ENCODE measurements around the gene RAB6D. TPM values are rescaled to one million over a fixed set of nuclear protein-coding genes. Genes with fewer than 3 reads are reported as not detected.
"Not testable (repeated sequence)": the region's sequence is repeated elsewhere in the genome, so short reads cannot be mapped to it uniquely, and the experiment has no call there.

RAB6D gene
- total RNA-seq, 1 experiment from 2014 or later: not detected

- H3K4me1 ChIP-seq (ENCODE audit: low read length); H3K79me2 ChIP-seq (ENCODE audit: low read length); H3K4me2 ChIP-seq (ENCODE audit: low read depth, low read length, poor library complexity, severe bottlenecking); H3K27ac ChIP-seq (ENCODE audit: low read length); H3K4me3 ChIP-seq (ENCODE audit: low read length); H3K9me3 ChIP-seq (ENCODE audit: low read length); H2AFZ ChIP-seq (ENCODE audit: low read length); H4K20me1 ChIP-seq (ENCODE audit: insufficient read depth, low read depth, low read length); H3K36me3 ChIP-seq (ENCODE audit: insufficient read depth, low read length); H3K9ac ChIP-seq (ENCODE audit: low read length); H3K9me2 ChIP-seq (replicated peaks; ENCODE audit: insufficient read depth, low read length); DNase-seq; H3K27me3 ChIP-seq (ENCODE audit: low read length): not testable (repeated sequence)
Observed at GRCh38 chr2:131353167-131353697, 10.7 kb downstream of the RAB6D start.

GRCh38 chr2:131349021-131349420, 14.9 kb downstream of the RAB6D start:
- no peaks in the 10 kb centered on the region for H3K79me2 ChIP-seq (ENCODE audit: low read length)
- H3K27ac ChIP-seq (ENCODE audit: low read length): no peak overlapping the region
- H3K4me1 ChIP-seq (ENCODE audit: low read length): no peaks in the 10 kb centered on the region
- no peak overlapping the region for H2AFZ ChIP-seq (ENCODE audit: low read length)
- H3K4me2 ChIP-seq (ENCODE audit: low read depth, low read length, poor library complexity, severe bottlenecking): no peak overlapping the region
- H3K36me3 ChIP-seq (ENCODE audit: insufficient read depth, low read length): no peaks in the 10 kb centered on the region
- no peaks in the 10 kb centered on the region for H4K20me1 ChIP-seq (ENCODE audit: insufficient read depth, low read depth, low read length)
- no peaks in the 10 kb centered on the region for H3K9me2 ChIP-seq (replicated peaks; ENCODE audit: insufficient read depth, low read length)
- no peak for DNase-seq
- no peak overlapping the region for H3K9ac ChIP-seq (ENCODE audit: low read length)
- H3K9me3 ChIP-seq (ENCODE audit: low read length): no peaks in the 10 kb centered on the region
- H3K27me3 ChIP-seq (ENCODE audit: low read length): no peaks in the 10 kb centered on the region
- H3K4me3 ChIP-seq (ENCODE audit: low read length): no peak overlapping the region

GRCh38 chr2:131347035-131347434, 16.9 kb downstream of the RAB6D start:
- not testable (repeated sequence) for H3K4me2 ChIP-seq (ENCODE audit: low read depth, low read length, poor library complexity, severe bottlenecking); DNase-seq; H3K36me3 ChIP-seq (ENCODE audit: insufficient read depth, low read length)

GRCh38 chr2:131339307-131339706, 24.7 kb downstream of the RAB6D start:
- not testable (repeated sequence) for H3K9me2 ChIP-seq (replicated peaks; ENCODE audit: insufficient read depth, low read length); H3K9ac ChIP-seq (ENCODE audit: low read length); H3K4me1 ChIP-seq (ENCODE audit: low read length); H3K27ac ChIP-seq (ENCODE audit: low read length); H4K20me1 ChIP-seq (ENCODE audit: insufficient read depth, low read depth, low read length); H3K9me3 ChIP-seq (ENCODE audit: low read length); H3K79me2 ChIP-seq (ENCODE audit: low read length); H3K36me3 ChIP-seq (ENCODE audit: insufficient read depth, low read length); H3K4me3 ChIP-seq (ENCODE audit: low read length); H2AFZ ChIP-seq (ENCODE audit: low read length); H3K4me2 ChIP-seq (ENCODE audit: low read depth, low read length, poor library complexity, severe bottlenecking); H3K27me3 ChIP-seq (ENCODE audit: low read length); DNase-seq

More at GRCh38 chr2:131347035-131347434, 16.9 kb downstream of the RAB6D start:
- H3K9me3 ChIP-seq (ENCODE audit: low read length); H3K27ac ChIP-seq (ENCODE audit: low read length); H3K9ac ChIP-seq (ENCODE audit: low read length); H3K79me2 ChIP-seq (ENCODE audit: low read length); H3K27me3 ChIP-seq (ENCODE audit: low read length); H2AFZ ChIP-seq (ENCODE audit: low read length); H3K4me1 ChIP-seq (ENCODE audit: low read length); H3K4me3 ChIP-seq (ENCODE audit: low read length); H4K20me1 ChIP-seq (ENCODE audit: insufficient read depth, low read depth, low read length); H3K9me2 ChIP-seq (replicated peaks; ENCODE audit: insufficient read depth, low read length): not testable (repeated sequence)

GRCh38 chr2:131335319-131335718, 28.6 kb downstream of the RAB6D start:
- H3K4me1 ChIP-seq (ENCODE audit: low read length); H2AFZ ChIP-seq (ENCODE audit: low read length); H3K4me2 ChIP-seq (ENCODE audit: low read depth, low read length, poor library complexity, severe bottlenecking); H4K20me1 ChIP-seq (ENCODE audit: insufficient read depth, low read depth, low read length); H3K9me3 ChIP-seq (ENCODE audit: low read length); H3K27ac ChIP-seq (ENCODE audit: low read length); H3K9me2 ChIP-seq (replicated peaks; ENCODE audit: insufficient read depth, low read length); H3K9ac ChIP-seq (ENCODE audit: low read length); H3K27me3 ChIP-seq (ENCODE audit: low read length); H3K36me3 ChIP-seq (ENCODE audit: insufficient read depth, low read length); H3K4me3 ChIP-seq (ENCODE audit: low read length); H3K79me2 ChIP-seq (ENCODE audit: low read length): not testable (repeated sequence)
- DNase-seq: peak; percentile 85

- H3K9me3 ChIP-seq (ENCODE audit: low read length); H3K4me2 ChIP-seq (ENCODE audit: low read depth, low read length, poor library complexity, severe bottlenecking); H3K79me2 ChIP-seq (ENCODE audit: low read length); H3K27ac ChIP-seq (ENCODE audit: low read length); H2AFZ ChIP-seq (ENCODE audit: low read length); H3K36me3 ChIP-seq (ENCODE audit: insufficient read depth, low read length); H3K9me2 ChIP-seq (replicated peaks; ENCODE audit: insufficient read depth, low read length); H3K4me1 ChIP-seq (ENCODE audit: low read length); H4K20me1 ChIP-seq (ENCODE audit: insufficient read depth, low read depth, low read length); H3K9ac ChIP-seq (ENCODE audit: low read length); H3K27me3 ChIP-seq (ENCODE audit: low read length); H3K4me3 ChIP-seq (ENCODE audit: low read length); DNase-seq: not testable (repeated sequence)
Observed at GRCh38 chr2:131332709-131333108, 31.3 kb downstream of the RAB6D start.

GRCh38 chr2:131331000-131331399, 33.0 kb downstream of the RAB6D start:
- H3K36me3 ChIP-seq (ENCODE audit: insufficient read depth, low read length); H3K4me2 ChIP-seq (ENCODE audit: low read depth, low read length, poor library complexity, severe bottlenecking); H3K4me3 ChIP-seq (ENCODE audit: low read length); H4K20me1 ChIP-seq (ENCODE audit: insufficient read depth, low read depth, low read length); H3K79me2 ChIP-seq (ENCODE audit: low read length); H3K27me3 ChIP-seq (ENCODE audit: low read length); DNase-seq; H2AFZ ChIP-seq (ENCODE audit: low read length); H3K9me2 ChIP-seq (replicated peaks; ENCODE audit: insufficient read depth, low read length); H3K4me1 ChIP-seq (ENCODE audit: low read length); H3K9me3 ChIP-seq (ENCODE audit: low read length); H3K9ac ChIP-seq (ENCODE audit: low read length); H3K27ac ChIP-seq (ENCODE audit: low read length): not testable (repeated sequence)

GRCh38 chr2:131322209-131322608, 41.8 kb downstream of the RAB6D start:
- H4K20me1 ChIP-seq (ENCODE audit: insufficient read depth, low read depth, low read length): no peaks in the 10 kb centered on the region
- no peaks in the 10 kb centered on the region for H3K27me3 ChIP-seq (ENCODE audit: low read length)
- H3K36me3 ChIP-seq (ENCODE audit: insufficient read depth, low read length): no peaks in the 10 kb centered on the region
- no peaks in the 10 kb centered on the region for H3K79me2 ChIP-seq (ENCODE audit: low read length)
- no peak overlapping the region for H3K9ac ChIP-seq (ENCODE audit: low read length)
- no peak overlapping the region for H2AFZ ChIP-seq (ENCODE audit: low read length)
- no peak overlapping the region for H3K4me3 ChIP-seq (ENCODE audit: low read length)
- H3K9me3 ChIP-seq (ENCODE audit: low read length): peaks cover 4% of the 10 kb centered on the region; the same call in 1 of the 2 replicates
- DNase-seq: no peak
- H3K4me1 ChIP-seq (ENCODE audit: low read length): no peaks in the 10 kb centered on the region
- no peak overlapping the region for H3K4me2 ChIP-seq (ENCODE audit: low read depth, low read length, poor library complexity, severe bottlenecking)
- no peak overlapping the region for H3K27ac ChIP-seq (ENCODE audit: low read length)
- H3K9me2 ChIP-seq (replicated peaks; ENCODE audit: insufficient read depth, low read length): no peaks in the 10 kb centered on the region

GRCh38 chr2:131321344-131321743, 42.6 kb downstream of the RAB6D start:
- H3K9me3 ChIP-seq (ENCODE audit: low read length); H3K79me2 ChIP-seq (ENCODE audit: low read length); H2AFZ ChIP-seq (ENCODE audit: low read length); H4K20me1 ChIP-seq (ENCODE audit: insufficient read depth, low read depth, low read length); H3K27me3 ChIP-seq (ENCODE audit: low read length); H3K36me3 ChIP-seq (ENCODE audit: insufficient read depth, low read length); H3K9ac ChIP-seq (ENCODE audit: low read length); DNase-seq; H3K4me2 ChIP-seq (ENCODE audit: low read depth, low read length, poor library complexity, severe bottlenecking); H3K4me3 ChIP-seq (ENCODE audit: low read length); H3K9me2 ChIP-seq (replicated peaks; ENCODE audit: insufficient read depth, low read length); H3K27ac ChIP-seq (ENCODE audit: low read length); H3K4me1 ChIP-seq (ENCODE audit: low read length): not testable (repeated sequence)
